GM15510 (cell line): ENCODE data around the gene EEF2K.

Experiments
- POLR2A ChIP-seq: IDR thresholded peaks from 3 replicates; pipeline ENCODE4 v1.6.1; 2011; ENCODE audit warnings: borderline replicate concordance; ENCODE audit not compliant: insufficient read length; ENCODE audit errors: extremely low read depth

Gene EEF2K

DNA sequence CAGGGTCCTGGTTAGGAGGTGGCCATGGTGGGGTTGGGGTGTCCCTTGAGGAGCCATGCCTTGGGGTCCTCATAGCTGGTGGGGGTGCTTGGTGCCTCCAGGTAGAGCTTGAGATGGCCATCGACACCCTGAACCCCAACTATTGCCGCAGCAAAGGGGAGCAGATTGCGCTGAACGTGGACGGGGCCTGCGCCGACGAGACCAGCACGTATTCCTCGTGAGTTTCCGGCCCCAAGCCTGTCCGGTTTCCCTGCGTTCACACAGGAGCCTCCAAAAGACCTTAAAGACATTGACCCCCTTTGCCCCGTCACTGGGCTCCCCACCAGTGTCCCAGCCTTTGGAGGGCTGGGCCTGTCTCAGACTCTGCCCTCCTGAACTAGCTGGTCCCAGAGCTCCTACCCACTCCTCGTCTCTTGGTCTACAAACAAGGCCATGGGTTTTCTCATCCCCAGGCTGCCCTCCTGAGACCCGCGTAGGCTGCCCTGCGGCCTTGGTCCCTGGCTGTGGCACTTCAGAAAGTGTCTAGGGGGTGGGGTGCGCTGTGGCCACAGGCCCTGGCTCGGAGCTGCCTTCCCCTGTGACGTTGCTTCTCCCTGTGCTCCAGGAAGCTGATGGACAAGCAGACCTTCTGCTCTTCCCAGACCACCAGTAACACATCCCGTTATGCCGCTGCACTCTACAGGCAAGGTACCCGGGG, 102.9 kb downstream of the EEF2K start:
- TF ChIP-seq POLR2A, result no peak

DNA sequence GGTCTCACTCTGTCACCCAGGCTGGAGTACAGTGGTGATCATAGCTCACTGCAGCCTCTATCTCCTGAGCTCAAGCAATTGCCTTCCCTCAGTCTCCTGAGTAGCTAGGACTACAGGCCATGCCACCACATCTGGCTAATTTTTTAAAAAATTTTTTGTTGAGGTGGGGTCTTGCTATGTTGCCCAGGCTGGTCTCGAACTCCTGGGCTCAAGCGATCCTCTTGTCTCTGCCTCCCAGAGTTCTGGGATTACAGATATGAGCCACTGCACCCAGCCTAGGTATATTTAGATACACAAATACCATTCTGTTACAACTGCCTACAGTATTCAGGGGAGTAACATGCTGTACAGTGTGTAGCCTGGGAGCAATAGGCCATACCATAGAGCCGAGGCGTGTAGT, 105.4 kb downstream of the EEF2K start:
- TF ChIP-seq POLR2A, result no peak

DNA sequence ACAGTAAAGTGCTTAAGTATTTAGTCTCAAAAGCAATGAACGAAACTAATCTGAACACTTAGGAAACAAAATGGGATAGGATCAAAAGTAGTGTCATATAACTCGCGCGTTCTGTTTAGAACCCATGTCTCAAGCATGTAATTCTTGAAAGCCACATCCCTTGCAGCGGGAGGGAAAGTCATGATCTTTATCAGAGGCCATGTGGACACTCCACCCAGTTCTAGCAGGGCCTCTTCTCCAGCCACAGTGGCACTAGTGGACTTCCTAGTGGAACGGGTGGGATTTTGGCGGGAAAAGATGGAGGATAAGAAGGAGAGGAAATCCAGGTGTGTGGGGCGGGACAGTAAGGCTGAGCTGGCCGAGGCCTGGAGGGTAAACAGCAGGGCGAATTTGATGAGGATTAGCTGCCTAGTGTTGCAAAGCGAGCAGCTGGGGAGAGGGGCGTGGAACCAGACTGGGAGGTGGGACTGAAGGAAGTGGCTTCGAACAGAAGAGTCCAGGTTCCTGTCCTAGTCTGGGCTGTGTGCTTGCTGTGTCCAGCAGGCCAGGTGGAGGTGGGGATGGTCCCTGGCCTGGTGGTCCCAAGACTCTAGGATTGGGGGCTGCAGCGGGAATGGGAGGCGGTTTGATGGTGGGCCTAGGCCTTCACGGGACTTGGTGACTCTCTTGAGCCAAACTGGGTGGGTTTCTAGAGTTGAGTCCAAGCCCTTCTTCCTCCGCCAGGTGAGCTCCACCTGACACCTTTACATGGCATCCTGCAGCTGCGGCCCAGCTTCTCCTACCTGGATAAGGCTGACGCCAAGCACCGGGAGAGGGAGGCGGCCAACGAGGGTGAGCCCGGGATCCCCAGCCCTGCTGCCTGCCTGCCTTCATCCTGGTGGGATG, 107.1 kb downstream of the EEF2K start:
- TF ChIP-seq POLR2A, result no peak

GRCh38 chr16:22313876-22314470, 107.9 kb downstream of the EEF2K start:
- no peak for TF ChIP-seq POLR2A

DNA sequence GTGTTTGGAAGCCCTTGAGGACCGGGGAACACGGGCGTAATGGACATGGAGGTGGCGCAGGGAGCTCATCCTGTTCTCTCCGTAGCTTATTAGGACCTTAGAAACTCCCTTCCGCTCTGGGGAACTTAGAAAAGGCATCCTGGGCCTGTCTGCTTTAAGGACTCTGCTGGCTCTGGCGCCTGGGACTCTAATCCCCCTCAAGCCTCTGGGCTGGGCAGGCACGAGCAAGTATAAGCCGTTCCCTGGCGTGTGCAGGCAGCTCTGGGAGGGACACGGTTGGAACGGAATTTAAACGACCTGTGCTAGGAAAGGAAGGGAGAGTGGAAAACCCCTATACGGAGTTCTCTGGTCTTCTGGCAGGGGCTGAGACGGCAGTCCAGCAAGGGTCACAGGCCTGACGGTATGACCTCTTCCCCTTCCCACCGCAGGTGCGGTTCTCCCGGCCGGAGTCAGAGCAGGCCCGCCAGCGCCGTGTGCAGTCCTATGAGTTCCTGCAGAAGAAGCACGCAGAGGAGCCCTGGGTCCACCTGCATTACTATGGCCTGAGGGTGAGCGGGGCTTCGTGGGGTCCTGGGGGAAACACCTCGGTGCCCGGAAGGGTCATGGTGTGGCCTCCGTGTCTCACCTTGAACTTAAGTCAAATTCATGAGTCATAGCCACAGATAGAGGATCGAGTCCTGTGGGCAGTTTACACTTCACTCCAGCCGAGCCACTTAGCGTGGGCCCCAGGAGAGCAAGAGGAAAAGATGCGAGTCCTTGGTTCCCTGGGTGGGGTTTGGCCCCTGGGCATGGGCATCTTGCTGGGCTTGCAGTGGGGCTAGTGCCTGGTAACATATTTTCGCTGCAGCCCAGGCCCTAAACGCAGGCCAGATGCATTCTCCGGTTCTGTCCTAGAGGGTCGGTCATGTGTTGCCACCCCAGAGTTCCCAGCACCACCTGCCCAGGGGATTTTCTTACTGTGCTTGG, 108.9 kb downstream of the EEF2K start:
- no peak for TF ChIP-seq POLR2A

DNA sequence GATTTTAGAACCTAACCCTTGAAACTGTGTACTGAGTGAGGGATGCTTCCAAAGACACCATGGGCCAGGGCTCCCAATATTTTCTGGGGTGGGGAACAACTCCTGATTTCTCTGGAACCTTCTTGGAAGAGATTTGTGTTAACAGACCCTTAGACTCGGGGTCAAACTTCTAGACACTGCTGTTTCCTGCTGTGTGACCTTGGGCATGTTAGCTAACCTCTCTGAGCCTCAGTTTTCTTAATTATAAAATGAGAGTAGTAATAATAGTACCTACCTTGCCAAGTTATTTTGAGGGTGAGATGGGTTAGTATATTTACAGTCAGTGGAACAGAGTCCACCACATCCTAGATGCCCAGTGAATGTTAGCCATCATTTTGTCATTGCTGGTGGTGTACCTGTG, 109.9 kb downstream of the EEF2K start:
- TF ChIP-seq POLR2A, result no peak

DNA sequence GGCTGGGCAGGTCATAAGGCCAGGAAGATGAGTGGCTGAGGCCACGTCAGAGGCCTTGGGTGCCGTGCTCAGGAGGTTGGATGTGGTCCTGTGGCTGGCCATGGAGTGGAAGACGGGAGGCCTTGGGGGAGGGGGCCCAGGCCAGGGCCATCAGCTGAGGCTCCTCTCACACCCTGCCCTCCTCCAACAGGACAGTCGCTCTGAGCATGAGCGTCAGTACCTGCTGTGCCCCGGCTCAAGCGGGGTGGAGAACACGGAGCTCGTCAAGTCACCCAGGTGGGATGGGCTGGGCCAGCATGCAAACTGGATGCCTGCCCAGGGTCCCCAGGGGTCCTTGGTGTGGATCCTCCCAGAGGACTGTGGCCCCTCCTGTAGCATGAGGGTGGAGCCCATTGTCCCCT, 110.3 kb downstream of the EEF2K start:
- TF ChIP-seq POLR2A, result no peak

DNA sequence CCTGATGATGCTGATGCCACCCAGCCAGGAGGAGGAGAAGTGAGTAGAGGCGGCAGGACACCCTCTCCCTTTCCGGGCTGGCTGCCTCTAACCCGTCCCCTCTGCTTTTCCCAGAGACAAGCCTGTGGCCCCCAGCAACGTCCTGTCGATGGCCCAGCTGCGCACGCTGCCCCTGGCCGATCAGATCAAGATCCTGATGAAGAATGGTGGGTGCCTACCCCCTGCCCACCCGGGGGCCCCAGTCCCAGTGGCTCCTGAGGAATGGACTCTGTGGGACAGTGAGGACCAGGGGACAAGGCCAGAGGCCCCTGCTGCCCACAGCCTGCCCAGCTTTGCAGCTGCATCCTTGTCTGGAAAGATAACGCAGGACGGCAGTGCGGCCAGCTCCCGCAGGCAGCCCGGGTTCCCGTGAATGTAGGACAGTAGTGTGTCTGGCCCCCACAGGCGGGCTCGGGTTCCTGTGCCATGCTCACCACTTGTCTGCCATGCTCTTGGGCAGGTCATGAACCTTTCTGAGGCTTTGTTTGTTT, 111.0 kb downstream of the EEF2K start:
- TF ChIP-seq POLR2A, result no peak

DNA sequence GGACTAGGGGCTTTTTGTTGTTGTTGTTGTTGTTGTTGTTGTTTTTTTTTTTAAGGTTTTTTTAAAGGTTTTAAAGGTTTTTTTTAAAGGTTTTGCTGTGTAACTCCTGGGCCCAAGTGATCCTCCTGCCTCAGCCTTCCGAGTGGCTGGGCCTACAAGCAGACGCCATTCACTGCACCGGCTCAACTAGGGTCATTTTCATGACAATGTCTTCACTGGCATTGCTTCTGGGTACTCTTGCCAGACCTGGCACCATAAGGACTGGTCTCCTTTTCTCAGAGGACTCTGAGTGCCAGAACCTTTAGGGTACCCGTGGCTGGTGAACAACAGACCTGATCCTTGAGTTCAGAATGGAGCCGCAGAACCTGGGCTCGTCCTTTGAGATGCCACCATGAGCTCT, 111.5 kb downstream of the EEF2K start:
- no peak for TF ChIP-seq POLR2A

- TF ChIP-seq POLR2A, result no peak
Observed at GRCh38 chr16:22318690-22319358, 112.7 kb downstream of the EEF2K start.

GRCh38 chr16:22320572-22321339, 114.7 kb downstream of the EEF2K start:
- TF ChIP-seq POLR2A, result no peak

GRCh38 chr16:22321340-22322001, 115.4 kb downstream of the EEF2K start:
- no peak for TF ChIP-seq POLR2A
